Panc1 (cell line): ENCODE results near the gene TBPL2.

Experiments used
- POLR2AphosphoS5 ChIP-seq: IDR thresholded peaks from 2 replicates; pipeline ENCODE4 v1.6.1; 2012; ENCODE audit warnings: mild to moderate bottlenecking, low read depth, low read length, moderate library complexity
- SIN3A ChIP-seq: IDR thresholded peaks from 2 replicates; pipeline ENCODE4 v1.6.1; 2012; ENCODE audit warnings: low read depth, mild to moderate bottlenecking, low read length, moderate library complexity, borderline replicate concordance; ENCODE audit not compliant: insufficient read depth
- TCF7L2 ChIP-seq: IDR thresholded peaks from 2 replicates; pipeline ENCODE4 v1.6.1; 2011; ENCODE audit warnings: mild to moderate bottlenecking, low read depth, low read length, inconsistent platforms
- TF ChIP-seq, protein P1 (sequence below): fragments of 450-650 bp; IDR thresholded peaks from 2 replicates; pipeline ENCODE4 v1.5.1; 2017; ENCODE audit warnings: mild to moderate bottlenecking

DNA sequence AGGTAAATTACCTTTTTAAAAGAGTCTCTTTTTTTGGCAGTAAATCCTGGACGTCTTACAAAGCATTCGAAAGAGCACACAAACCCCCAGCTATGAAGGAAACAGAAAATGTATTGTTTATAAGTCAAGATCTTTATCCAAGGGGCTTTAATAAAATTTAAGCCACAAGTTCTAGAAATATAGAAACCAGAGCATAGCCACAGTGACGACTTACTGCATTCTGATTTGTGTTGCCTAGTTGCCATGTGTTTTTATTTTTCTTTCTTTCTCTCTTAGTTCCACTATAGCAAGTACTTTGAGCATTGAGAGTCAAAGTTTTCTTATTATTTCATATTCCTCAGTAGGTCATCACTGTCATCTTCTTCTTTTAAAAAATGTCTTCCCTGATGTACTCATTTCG, 47.8 kb upstream of the TBPL2 start:
- no peak for TF ChIP-seq POLR2AphosphoS5
- TF ChIP-seq, protein P1, sequence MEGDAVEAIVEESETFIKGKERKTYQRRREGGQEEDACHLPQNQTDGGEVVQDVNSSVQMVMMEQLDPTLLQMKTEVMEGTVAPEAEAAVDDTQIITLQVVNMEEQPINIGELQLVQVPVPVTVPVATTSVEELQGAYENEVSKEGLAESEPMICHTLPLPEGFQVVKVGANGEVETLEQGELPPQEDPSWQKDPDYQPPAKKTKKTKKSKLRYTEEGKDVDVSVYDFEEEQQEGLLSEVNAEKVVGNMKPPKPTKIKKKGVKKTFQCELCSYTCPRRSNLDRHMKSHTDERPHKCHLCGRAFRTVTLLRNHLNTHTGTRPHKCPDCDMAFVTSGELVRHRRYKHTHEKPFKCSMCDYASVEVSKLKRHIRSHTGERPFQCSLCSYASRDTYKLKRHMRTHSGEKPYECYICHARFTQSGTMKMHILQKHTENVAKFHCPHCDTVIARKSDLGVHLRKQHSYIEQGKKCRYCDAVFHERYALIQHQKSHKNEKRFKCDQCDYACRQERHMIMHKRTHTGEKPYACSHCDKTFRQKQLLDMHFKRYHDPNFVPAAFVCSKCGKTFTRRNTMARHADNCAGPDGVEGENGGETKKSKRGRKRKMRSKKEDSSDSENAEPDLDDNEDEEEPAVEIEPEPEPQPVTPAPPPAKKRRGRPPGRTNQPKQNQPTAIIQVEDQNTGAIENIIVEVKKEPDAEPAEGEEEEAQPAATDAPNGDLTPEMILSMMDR = no peak
- no peak for TF ChIP-seq TCF7L2
- TF ChIP-seq SIN3A = no peak
